Caki2 (cell line): ENCODE results near the gene HPS1. TPM values are rescaled to one million over a fixed set of nuclear protein-coding genes. Genes with fewer than 3 reads are reported as not detected.

Experiments used
- DNase-seq: peaks from one replicate; pipeline ENCODE4 v3.0.0-alpha.2; 2015; ENCODE audit warnings: low read depth
- in situ Hi-C: cut with HindIII; loops from 2 replicates; pipeline ENCODE4 v1.10.0; 2016; ENCODE audit warnings: low sequenced_read_pairs, low pct_unique_long_range_greater_than_20kb, mixed read lengths
- total RNA-seq: library from RNA; depleted of rRNA; stranded (reverse); fragments of >200 nt; shearing (Covaris generic); gene quantifications from 2 replicates; pipeline ENCODE4 v1.2.3, GENCODE V29; 2014; ENCODE audit warnings: low replicate concordance

HPS1 gene
- total RNA-seq, 1 experiment from 2014 or later = 31.1 TPM

GRCh38 chr10:98404571-98405359 lies 42.0 kb downstream of the HPS1 start:
- in situ Hi-C loops = no loop called here
- DNase-seq = no peak

DNA sequence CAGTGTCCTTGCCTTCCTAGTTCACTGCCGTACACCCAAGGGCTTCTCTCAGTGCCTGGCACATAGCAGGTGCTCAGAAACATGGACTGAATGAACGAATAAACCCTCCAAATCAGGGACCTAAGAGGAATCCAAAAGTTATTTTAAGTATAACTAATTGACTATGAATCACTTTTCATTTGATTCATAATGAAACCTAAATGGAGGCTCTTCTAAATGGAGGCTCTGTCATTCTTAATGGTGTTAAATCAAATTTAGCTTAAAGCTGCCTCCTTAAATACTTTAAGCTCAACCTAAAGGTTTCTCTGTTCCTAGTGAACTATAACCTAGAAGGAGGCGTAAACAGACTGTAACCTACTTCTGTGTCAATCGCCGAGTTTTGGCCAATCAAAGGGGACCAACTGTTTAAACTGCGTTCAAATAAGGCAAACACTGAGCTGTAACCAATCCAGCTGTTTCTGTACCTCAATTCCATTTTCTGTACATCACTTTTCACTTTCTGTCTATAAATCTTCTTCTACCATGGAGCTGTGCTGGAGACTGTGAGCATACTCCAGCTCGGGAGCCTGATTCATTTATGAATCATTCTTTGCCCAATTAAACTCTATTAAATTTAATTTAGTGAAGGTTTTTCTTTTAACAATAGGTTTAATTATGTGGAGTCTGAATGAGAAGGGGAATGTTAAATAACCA lies 42.8 kb downstream of the HPS1 start:
- in situ Hi-C loops = no loop called here

GRCh38 chr10:98402931-98403718 lies 43.6 kb downstream of the HPS1 start:
- in situ Hi-C loops = no loop called here
- DNase-seq = no peak

More for the DNA sequence above, 42.8 kb downstream of the HPS1 start:
- no peak for DNase-seq

DNA sequence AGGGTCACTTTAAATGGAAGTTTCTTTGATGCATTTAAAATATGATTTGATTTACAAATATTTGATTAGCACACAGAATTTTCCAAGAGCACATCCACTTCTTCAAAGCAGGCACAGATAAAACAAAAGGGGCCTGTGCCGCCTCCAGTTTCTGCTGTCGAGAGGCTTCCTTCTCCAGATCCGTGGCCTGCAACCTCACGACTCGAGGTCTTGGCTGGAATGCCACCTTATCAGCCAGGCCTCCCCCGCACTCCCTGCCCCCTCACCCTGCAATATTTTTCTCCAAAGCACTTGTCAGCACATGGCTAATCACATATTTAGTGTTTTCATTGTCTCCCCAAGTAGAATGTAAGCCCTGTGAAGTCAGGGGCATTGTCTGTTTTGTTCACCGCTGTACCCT lies 44.3 kb downstream of the HPS1 start:
- DNase-seq = no peak
- in situ Hi-C loops = no loop called here

DNA sequence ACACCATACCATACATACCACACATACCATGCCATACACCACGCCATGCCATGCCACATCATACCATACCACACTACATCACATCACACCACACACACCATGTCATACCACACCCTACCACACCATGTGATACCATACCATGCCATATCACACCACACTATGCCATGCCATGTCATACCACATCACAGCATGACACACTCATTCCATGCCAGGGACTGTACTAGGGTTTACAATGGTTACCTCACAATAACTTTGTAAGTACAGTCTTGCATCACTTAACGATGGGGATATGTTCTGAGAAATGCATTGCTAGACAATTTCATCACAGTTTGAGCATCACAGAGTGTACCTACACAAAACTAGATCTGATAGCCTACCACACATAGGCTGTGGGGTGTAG lies 46.3 kb downstream of the HPS1 start:
- in situ Hi-C loops = no loop called here

DNA sequence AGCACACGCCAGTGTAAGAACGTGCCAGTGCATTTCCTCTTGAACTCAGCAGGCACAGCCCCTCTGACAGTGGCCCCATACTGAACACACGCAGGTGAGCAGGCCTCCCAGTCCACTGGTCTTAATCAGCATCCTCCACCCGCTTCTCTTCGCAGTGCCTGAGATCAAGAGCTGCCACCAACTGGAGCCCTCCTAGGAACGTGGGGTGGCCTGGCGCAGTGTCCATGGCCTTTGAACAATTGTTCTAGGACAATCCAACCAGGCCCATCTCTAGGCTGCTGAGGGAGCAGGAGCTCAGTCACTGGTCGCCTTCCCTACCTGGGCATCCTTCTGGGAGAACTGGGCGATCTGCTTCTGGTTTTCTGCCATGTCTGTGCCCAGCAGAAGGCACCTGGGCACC lies 47.0 kb downstream of the HPS1 start:
- in situ Hi-C loops = no loop called here
- no peak for DNase-seq

More for the DNA sequence above, 46.3 kb downstream of the HPS1 start:
- DNase-seq = no peak

GRCh38 chr10:98397089-98397600 lies 49.6 kb downstream of the HPS1 start:
- in situ Hi-C loops = no loop called here
- DNase-seq = no peak

DNA sequence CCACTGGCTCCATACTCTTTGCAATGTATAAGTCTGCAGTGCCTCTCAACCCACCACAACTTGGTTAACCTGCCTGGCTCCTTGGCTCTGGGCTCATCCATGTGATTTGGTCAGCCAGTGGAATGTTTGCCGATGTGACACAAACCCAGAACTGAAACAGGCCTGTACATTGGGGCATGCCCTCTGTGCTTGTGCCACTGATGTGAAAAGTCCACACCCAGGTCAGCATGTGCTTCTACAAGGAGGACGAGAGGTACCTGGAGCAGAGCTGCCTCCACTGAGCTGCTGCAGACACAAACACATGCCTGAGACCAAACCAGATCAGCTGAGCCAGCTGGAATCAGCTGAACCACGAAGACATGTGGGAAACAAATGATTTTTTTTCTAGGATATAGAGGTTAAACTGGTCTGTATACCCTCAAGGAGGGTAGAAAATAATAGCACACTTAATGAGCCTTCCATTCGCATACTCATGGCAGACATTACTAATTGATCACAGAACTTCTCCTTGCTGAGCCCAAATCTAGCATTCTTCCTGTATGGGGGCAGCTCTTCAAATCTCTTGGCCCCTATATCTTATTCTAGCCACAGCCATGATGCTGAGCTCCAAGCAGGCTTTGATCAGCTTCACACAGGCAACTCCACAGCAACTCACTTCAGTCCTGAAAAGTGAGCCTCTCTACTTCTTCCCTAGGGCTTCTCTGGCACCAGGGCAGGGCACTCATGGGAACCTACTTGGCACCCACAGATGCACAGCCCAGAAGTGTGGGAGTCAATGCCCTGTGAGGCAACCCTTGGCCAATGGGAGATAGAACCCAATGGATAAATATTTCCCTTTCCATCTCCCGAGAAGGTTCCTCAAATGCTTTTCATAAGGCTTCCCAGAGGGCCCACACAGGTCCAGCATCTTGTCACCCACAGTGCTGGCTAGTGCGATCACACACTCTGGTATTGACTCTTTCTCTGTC lies 50.4 kb downstream of the HPS1 start:
- no peak for DNase-seq
- in situ Hi-C loops = no loop called here

- in situ Hi-C loops = no loop called here
- DNase-seq = no peak
Measured at GRCh38 chr10:98394851-98395440, 51.8 kb downstream of the HPS1 start.

GRCh38 chr10:98391578-98391991 lies 55.1 kb downstream of the HPS1 start:
- in situ Hi-C loops = no loop called here
- no peak for DNase-seq

- in situ Hi-C loops = no loop called here
- no peak for DNase-seq
Measured at GRCh38 chr10:98391065-98391464, 55.7 kb downstream of the HPS1 start.

- in situ Hi-C loops = no loop called here
- DNase-seq = no peak
Measured at GRCh38 chr10:98390406-98390805, 56.3 kb downstream of the HPS1 start.

- no peak for DNase-seq
- in situ Hi-C loops = no loop called here
Measured at GRCh38 chr10:98389398-98389797, 57.3 kb downstream of the HPS1 start.

- in situ Hi-C loops = no loop called here
- DNase-seq = no peak
Measured at GRCh38 chr10:98388101-98388655, 58.6 kb downstream of the HPS1 start.

DNA sequence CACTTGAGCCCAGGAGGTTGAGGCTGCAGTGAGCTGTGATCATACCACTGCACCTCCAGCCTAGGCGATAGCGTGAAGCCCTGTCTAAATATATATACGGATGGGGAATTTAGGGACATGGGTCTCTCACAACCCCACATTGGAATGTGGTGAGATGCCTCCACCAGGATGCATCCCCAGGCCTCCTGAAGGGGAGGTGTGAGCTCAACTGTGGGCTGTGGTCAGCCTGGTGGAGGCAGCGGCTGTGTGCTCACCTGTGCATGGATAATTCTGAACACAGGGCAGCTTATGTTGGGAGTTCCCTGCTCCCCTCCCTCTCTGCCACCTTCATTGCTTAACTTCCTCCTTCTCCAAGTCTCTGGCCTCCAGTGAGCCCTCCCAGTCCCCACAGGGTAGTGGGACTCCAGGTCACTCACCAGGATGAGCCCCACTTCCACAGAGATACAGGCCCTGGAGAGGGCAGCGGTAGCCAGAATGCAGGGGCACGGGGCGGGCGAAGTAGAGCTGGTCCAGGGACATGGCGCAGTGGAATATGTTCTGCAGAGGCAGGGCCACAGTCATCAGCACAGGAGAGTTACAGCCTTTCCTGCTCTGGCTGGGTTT lies 62.1 kb downstream of the HPS1 start:
- no peak for DNase-seq
- in situ Hi-C loops = no loop called here

DNA sequence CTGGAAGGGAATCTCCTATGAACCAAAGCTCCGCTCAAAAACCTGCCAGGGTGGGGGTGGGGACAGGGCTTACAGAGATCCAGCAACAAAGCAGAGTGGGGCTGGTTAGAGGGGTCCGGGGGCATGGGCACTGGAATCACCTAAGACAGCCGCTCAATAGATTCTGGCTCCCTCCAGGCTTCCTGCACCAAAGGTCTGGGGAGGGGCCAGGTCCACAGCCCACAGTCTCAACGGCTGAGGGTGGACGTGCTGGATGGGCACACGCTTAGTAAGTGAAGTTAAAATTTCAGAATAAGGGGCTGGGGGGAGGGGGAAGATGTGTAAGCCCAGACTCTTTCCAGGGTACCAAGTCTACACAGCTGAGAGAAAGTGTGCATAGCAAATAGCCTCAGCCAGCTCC lies 62.9 kb downstream of the HPS1 start:
- DNase-seq = no peak
- in situ Hi-C loops = no loop called here
